ENCODE measurements around the gene GYPB.
"Not testable (repeated sequence)": the region's sequence is repeated elsewhere in the genome, so short reads cannot be mapped to it uniquely, and the experiment has no call there.

GYPB gene

GRCh38 chr4:143947493-143947892 is 71.7 kb downstream of the GYPB start:
- in situ Hi-C loops (cut with MboI; ENCODE audit: low sequenced_read_pairs); DNase-seq (ENCODE audit: low spot score in 2 of 2); H3K4me3 ChIP-seq; H3K27me3 ChIP-seq (ENCODE audit: low read depth); H3K9me3 ChIP-seq; H3K4me1 ChIP-seq; H3K36me3 ChIP-seq (replicated peaks): not testable (repeated sequence)
